HL-60 (cell line): ENCODE data around the gene PIEZO1.
"Not testable (repeated sequence)": the region's sequence is repeated elsewhere in the genome, so short reads cannot be mapped to it uniquely, and the experiment has no call there.

Experiments used
- DNase-seq, 2 experiments: peaks; one replicate each; pipeline ENCODE4 v3.0.0-alpha.2; 2010 to 2020; ENCODE audit warnings: low read depth in 1 of 2, low spot score in 1 of 2
- H3K27ac ChIP-seq: fragments of 250-450 bp; sonication (Bioruptor Pico); replicated peaks from 2 replicates; pipeline ENCODE4 v1.5.1; 2020; ENCODE audit warnings: mild to moderate bottlenecking, moderate library complexity
- H3K27me3 ChIP-seq: fragments of 250-450 bp; sonication (Bioruptor Pico); 2 replicates; pipeline ENCODE4 v1.5.1; 2021; ENCODE audit warnings: mild to moderate bottlenecking, moderate library complexity; ENCODE audit not compliant: insufficient read depth, poor library complexity, severe bottlenecking
- H3K4me3 ChIP-seq: replicated peaks from 2 replicates; pipeline ENCODE4 v1.5.1; 2011; ENCODE audit warnings: mild to moderate bottlenecking, control low read depth, low read length; ENCODE audit not compliant: insufficient read depth
- CTCF ChIP-seq: IDR thresholded peaks from one replicate; pipeline ENCODE4 v1.5.1; 2011; ENCODE audit warnings: low read length, control low read depth, inconsistent platforms; ENCODE audit not compliant: insufficient read depth
- GABPA ChIP-seq: IDR thresholded peaks from 2 replicates; pipeline ENCODE4 v1.6.1; 2012; ENCODE audit warnings: low read depth
- POLR2AphosphoS5 ChIP-seq: IDR thresholded peaks from 2 replicates; pipeline ENCODE4 v1.6.1; 2012; ENCODE audit warnings: low read depth
- REST ChIP-seq: IDR thresholded peaks from 2 replicates; pipeline ENCODE4 v1.6.1; 2012; ENCODE audit warnings: low read depth; ENCODE audit not compliant: insufficient replicate concordance
- SPI1 ChIP-seq: IDR thresholded peaks from 2 replicates; pipeline ENCODE4 v1.6.1; 2012; ENCODE audit warnings: low read depth, mild to moderate bottlenecking, borderline replicate concordance

PIEZO1 gene

GRCh38 chr16:88788749-88789148 is 3.7 kb upstream of the PIEZO1 start:
- not testable (repeated sequence) for H3K27me3 ChIP-seq, H3K4me3 ChIP-seq, DNase-seq
- peak overlapping the region; percentile 96 for H3K27ac ChIP-seq

- Histone ChIP-seq H3K27ac (no peak overlapping the region), H3K27me3 (no peaks in the 10 kb centered on the region), H3K4me3 (no peak overlapping the region)
- no peak for DNase-seq
- TF ChIP-seq POLR2AphosphoS5 (no peak), REST (no peak), SPI1 (no peak), CTCF (no peak), GABPA (no peak)
Observed at GRCh38 chr16:88787579-88788314, 2.7 kb upstream of the PIEZO1 start.

GRCh38 chr16:88784856-88785105 is 239 bp downstream of the PIEZO1 start:
- no peak for DNase-seq

More at GRCh38 chr16:88784856-88785105, 239 bp downstream of the PIEZO1 start:
- Histone ChIP-seq H3K4me3 (peak overlapping the region; percentile 71), H3K27ac (no peak overlapping the region), H3K27me3 (no peaks in the 10 kb centered on the region)
- TF ChIP-seq CTCF (no peak), REST (no peak)
